RWPE1 (cell line): ENCODE results near the gene CDKN1C.

ENCODE experiments used
- CTCF ChIA-PET: fragments of 350-600 bp; sonication (Branson Sonifier 250); formaldehyde crosslinking; extraction: SDS; loops from one replicate; lab custom pipeline; 2021; lab: Yijun Ruan, JAX
- POLR2A ChIA-PET: fragments of 400-600 bp; formaldehyde crosslinking; extraction: SDS; loops from one replicate; lab custom pipeline; 2020; ENCODE audit warnings: antibody characterized with exemption; ENCODE audit not compliant: low non-redundant PET; lab: Yijun Ruan, JAX
- DNase-seq: peaks from one replicate; pipeline ENCODE4 v3.0.0; 2012; ENCODE audit warnings: low spot score
- H3K27ac ChIP-seq: fragments of 450-650 bp; 2 replicates; pipeline ENCODE4 v1.5.1; 2017
- TF ChIP-seq, protein P1 (sequence below): fragments of 450-650 bp; conservative IDR thresholded peaks from 2 replicates; pipeline ENCODE4 v1.5.1; 2017; ENCODE audit warnings: low read depth, mild to moderate bottlenecking

CDKN1C gene

DNA sequence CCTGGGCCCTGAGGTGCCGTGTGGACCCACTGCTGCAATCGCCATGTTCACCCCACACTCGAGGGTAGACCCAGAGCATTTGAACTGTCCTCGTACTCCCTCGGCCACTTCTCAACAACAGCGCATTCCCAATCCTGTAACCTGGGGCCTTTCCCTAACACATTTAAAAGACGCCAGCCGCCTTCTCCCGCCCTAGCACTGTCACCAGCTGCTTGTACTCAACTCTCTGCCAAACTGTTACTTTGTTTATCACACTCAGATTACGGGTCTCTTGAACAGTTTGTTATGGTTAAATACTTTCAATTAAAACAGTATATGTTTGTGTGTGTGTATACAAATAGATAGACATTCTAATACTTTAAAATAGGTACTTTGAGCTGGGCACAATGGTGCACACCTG lies 20.7 kb downstream of the CDKN1C start:
- POLR2A ChIA-PET = no interaction called here
- CTCF ChIA-PET = no interaction called here
- no peak overlapping the region for H3K27ac ChIP-seq
- no peak for DNase-seq
- TF ChIP-seq, protein P1, sequence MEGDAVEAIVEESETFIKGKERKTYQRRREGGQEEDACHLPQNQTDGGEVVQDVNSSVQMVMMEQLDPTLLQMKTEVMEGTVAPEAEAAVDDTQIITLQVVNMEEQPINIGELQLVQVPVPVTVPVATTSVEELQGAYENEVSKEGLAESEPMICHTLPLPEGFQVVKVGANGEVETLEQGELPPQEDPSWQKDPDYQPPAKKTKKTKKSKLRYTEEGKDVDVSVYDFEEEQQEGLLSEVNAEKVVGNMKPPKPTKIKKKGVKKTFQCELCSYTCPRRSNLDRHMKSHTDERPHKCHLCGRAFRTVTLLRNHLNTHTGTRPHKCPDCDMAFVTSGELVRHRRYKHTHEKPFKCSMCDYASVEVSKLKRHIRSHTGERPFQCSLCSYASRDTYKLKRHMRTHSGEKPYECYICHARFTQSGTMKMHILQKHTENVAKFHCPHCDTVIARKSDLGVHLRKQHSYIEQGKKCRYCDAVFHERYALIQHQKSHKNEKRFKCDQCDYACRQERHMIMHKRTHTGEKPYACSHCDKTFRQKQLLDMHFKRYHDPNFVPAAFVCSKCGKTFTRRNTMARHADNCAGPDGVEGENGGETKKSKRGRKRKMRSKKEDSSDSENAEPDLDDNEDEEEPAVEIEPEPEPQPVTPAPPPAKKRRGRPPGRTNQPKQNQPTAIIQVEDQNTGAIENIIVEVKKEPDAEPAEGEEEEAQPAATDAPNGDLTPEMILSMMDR = no peak

DNA sequence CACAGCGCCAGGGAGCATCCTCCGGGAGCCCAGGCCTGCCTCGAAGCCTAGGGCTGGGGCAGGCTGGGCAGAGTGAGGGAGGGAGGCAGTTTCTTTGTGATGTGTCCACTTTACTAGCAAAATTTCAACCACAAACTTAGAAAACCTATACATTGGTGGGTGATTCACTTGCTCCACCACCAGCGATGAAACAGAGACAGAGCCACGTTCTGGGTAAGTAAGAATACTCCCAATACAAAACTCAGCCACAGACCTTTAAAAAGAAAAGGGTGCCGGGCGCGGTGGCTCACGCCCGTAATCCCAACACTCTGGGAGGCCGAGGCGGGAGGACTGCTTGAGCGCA lies 22.3 kb downstream of the CDKN1C start:
- no peak for DNase-seq
- POLR2A ChIA-PET = no interaction called here
- no peak overlapping the region for H3K27ac ChIP-seq
- CTCF ChIA-PET = no interaction called here
- TF ChIP-seq, protein P1 = no peak

DNA sequence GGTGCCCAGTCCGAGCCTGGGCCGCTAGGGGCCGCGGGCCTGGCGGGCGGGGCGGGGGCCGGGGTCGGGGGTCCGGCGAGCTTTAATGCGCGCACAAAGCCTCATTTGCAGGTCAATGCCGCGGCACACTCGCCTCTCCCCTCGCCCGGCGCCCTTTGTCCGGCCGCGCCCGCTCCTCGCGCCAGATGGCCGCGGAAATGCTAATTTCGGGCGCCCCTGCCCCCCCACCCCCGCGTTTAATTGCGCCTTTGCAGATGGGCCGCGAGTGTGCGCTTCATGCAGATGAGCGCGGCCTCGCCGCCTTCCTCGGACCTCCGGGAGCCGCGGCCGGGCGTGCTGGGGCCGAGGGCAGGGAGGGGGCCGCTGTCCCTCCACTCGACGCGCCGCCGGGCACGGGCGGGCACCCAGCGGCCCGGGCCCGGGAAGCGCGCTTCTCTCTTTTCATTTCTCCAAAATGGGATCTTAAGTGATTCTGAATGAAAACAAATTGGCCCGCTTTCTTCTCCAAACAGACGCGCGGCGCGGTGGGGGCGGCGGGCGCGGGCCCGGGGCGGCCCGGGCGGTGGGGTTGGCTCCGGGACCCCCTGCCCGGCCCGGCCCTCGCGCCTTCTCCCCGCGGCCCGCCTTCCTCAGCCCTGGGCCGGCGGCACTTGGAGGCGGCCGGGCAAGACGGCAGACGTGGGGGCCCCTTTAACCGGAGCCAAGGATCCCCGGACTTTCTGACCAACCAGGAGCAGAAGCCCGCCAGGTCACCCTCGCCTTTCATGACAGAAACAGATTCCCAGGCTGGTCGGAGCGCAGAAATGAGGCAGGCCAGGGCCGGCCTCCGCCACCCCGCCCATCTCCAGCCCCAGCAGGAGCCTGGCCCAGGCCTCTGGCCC lies 22.9 kb downstream of the CDKN1C start:
- DNase-seq = no peak
- TF ChIP-seq, protein P1 = no peak
- POLR2A ChIA-PET = no interaction called here
- CTCF ChIA-PET = no interaction called here
- H3K27ac ChIP-seq = no peak overlapping the region

DNA sequence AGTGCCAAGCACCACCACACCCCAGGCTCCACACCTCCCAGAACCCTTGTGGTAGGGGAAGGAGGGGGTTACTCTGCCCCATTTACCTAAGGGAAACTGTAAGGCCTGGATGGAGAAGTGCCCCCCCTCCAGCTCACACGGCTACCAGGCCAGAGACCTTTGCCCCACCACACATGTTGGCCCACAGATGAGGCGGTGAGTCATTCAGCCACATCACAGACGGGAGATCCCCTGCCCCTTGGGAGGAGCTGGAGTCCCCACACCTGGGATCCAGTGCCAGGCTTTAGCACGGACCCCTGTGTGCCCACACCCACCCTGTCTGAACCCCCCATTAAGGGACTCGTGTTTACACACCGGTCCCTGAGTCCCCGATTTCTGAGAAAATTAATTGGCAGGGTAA lies 24.9 kb downstream of the CDKN1C start:
- no peak overlapping the region for H3K27ac ChIP-seq
- TF ChIP-seq, protein P1 = no peak
- ChIA-PET CTCF (interaction anchor here (0.6 kb wide), 1 partner anchor 56 kb away, joined by 3 read pairs; no protein-coding TSS in a partner anchor), POLR2A (no interaction called here)
- peak; percentile 16 for DNase-seq

DNA sequence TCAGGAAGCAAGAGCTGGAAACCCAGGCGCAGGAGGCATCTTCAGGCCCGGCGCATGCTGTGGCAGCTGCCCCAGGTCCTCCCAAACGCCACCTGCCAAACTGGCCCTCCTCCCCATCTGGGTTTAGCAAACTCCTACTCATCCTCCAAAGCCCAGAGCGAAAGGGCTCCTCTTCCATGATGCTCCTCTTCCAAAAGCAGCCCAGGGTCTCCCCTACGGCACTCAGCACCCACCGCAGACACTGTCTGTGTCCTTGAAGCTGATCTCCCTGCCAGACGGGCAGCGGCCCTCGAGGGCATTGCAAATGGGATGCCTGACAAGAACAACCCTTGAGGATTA lies 25.9 kb downstream of the CDKN1C start:
- CTCF ChIA-PET = no interaction called here
- H3K27ac ChIP-seq = no peak overlapping the region
- POLR2A ChIA-PET = no interaction called here
- DNase-seq = no peak
- TF ChIP-seq, protein P1 = no peak

DNA sequence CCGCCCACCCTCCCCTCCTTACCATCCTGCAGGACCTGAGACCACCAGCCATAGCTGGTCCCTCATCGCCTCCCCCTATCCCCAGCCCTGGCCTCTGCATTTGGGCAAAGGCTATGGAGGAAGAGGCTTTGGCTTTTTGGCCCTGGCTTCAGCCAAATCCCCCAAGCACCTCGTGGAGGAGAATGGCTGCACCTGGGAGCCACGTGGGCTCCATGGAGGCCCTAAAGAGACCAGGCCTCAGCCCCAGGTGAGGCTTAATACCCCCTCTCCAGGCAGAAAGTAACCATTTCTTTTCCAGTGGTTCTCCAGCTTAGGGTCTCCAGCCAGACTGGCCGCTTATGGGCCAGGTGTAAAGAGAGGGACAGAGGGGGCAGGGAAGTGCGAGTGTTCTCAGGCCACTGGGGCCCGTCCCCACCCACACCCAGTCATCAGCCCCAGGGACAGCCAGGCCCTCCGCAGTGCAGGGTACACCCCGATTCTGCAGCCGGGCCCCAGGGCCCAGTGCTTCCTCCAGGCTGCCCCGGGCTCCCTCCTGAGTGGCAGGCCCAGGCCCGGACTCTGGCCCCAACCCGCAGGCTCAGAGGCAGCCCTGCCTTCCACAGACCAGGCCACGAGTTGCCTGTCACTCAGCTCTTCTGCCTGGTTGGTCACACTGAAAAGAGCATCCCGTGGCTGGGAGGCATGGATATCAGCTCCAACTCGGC lies 26.4 kb downstream of the CDKN1C start:
- H3K27ac ChIP-seq = no peak overlapping the region
- CTCF ChIA-PET = interaction anchor here (0.5 kb wide), 1 partner anchor 79 kb away, joined by 3 read pairs; no protein-coding TSS in a partner anchor
- DNase-seq = no peak
- POLR2A ChIA-PET = interaction anchor here (0.5 kb wide), 1 partner anchor 438 kb away, joined by 3 read pairs; no protein-coding TSS in a partner anchor
- TF ChIP-seq, protein P1 = no peak
